Limb (tissue), 2 donors: Measurements from ENCODE around the gene USP10.

Source experiments
- DNase-seq, 2 donors: peaks; one replicate each; pipeline ENCODE4 v3.0.0-alpha.2; 2016; ENCODE audit errors: extremely low spot score in 2 of 2

The USP10 gene

DNA sequence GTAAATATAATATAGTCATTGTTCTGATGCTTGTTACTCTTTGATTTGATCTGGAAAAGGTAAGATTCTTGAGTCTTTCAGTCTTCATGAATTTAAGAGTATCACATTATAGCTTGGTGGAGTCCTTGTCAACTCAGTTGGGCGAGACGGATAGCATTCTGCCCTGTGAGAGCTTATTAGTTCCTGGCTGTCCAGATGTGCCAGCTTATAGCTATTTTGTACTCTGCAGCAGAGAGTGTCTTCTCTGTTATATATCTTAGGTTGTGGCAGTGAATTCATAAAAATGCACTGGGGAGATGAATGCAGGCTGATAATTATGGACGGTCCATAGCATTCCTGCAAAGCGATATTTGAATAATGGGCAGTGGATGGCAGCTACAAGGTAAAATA is 69.0 kb downstream of the USP10 start:
- DNase-seq = no peak

- DNase-seq = no peak
Measured at GRCh38 chr16:84769416-84769815, 69.6 kb downstream of the USP10 start.

- DNase-seq = no peak
Measured at GRCh38 chr16:84773312-84773711, 73.5 kb downstream of the USP10 start.

DNA sequence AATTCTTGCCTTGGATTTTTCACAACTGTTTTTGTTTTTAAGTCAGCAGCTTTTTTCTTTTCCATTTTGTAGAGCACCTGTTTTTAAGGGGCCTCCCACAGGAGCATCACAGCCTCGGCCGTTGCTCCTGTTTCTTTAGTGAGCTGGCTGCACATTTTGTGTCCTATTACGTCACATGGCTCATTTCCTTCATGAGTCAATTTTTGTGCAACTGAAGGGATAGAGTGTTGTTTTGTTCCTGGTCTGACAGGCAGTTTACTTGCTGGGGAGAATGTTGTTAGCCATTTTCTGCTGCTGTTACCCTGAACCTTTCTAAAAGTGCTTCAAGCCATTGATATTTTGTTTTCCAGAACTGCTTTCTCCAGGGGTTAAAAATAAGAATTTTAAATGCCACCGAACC is 75.0 kb downstream of the USP10 start:
- DNase-seq = no peak

DNA sequence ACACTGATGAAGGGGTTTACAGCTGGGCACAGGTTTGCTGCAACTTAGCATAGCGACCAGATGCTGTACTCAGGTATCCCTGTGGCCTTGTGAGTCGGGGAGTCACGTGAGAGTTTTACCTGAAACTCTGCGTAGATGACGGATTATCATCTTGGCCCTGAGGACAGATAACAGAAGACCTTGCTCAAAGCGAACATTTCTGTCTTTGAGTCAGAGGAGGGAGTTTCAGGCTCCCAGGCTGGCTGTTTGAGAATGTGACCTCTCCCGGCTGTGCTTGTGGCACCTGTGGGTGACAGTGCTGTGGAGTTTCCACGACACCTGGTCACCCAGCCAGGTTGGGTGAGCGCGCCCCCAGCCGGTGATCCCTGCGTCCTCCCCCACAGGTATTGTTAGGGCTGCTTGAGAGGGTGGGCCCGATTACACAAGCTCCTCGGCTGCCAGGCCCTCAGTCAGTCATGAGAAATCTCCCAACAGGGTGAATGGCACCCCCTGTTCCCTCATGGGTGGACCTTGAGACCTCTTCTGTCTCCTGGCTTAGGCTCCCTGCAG is 75.5 kb downstream of the USP10 start:
- DNase-seq = no peak

DNA sequence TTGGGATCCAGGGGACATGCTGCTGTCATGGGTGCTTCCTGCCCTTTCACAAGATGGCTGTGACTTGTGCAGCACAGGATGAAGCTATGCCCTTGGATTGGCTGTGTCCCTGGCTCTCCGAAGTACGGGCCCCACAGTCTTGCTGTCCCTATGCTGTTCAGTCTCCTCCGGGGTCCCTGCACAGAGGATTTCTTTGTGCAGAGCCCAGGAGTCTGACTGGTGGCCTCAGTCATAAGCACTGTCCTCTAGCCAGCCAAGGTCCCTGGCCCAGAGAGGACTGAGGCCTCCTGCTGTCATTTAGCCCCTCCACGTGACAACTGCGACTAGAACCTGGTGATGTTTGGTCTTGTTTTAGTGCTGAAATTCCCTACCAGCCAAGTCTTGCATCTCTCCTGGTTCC is 77.6 kb downstream of the USP10 start:
- no peak for DNase-seq

DNA sequence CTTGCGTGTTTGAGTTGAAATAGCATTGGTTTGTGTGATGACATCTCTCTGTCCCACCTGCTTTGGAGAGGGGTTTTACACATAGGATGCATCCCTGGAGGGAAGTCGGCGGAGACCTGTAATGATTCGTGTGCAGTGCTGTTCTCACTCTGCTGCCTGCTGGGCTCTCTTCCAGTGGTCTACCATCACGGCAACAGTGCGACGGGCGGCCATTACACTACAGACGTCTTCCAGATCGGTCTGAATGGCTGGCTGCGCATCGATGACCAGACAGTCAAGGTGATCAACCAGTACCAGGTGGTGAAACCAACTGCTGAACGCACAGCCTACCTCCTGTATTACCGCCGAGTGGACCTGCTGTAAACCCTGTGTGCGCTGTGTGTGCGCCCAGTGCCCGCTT is 78.9 kb downstream of the USP10 start:
- DNase-seq = no peak

DNA sequence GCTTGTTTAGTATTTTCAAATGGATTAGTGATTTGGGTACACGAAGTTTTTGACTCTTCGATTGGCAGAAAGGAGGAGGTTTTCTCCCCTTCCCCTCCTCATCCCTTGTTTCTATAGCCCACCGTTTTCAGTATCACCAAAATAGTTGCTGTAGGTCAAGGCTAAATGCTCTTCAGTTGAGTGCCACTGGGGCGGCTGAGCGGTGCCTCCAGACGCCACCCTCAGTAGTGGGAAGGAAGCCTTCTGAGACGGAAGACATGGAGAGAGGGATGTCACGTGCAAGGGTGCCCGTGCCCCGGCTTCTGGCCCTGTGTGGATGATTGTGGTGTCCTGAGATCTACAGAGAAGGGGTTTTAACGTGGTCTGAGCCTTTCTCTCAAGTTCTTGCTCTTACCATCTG is 80.3 kb downstream of the USP10 start:
- DNase-seq = no peak

DNA sequence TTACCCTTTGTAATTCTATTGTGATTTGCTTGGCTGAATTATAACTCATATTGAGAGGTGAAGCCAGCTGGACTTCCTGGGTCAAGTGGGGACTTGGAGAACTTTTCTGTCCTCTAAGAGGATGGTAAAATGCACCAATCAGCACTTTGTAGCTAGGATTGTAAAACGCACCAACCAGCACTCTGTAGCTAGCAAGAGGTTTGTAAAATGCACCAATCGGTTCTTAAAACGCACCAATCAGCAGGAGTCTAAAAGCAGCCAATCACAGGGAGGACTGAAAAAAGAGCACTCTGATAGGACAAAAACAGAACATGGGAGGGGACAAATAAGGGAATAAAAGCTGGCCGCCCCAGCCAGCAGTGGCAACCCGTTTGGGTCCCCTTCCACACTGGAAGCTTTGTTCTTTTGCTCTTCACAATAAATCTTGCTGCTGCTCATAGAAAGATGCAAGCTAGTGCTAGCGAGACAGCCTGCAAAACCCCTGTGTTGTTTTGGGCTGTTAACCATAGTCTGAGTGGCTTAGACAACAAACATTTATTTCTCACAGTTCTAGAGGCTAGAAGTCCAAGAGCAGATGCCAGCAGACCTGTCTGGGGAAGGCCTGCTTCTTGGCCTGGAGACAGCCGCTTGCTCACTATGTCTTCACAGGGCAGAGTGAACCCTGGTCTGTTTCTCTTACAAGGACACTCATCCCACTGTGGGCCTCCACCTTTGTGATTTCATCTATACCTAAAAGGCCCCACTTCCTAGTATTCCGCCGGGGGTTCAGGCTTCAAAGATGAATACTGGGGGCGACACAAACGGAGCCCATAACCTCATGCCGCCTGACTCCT is 81.0 kb downstream of the USP10 start:
- no peak for DNase-seq

GRCh38 chr16:84782846-84783245 is 83.0 kb downstream of the USP10 start:
- no peak for DNase-seq

DNA sequence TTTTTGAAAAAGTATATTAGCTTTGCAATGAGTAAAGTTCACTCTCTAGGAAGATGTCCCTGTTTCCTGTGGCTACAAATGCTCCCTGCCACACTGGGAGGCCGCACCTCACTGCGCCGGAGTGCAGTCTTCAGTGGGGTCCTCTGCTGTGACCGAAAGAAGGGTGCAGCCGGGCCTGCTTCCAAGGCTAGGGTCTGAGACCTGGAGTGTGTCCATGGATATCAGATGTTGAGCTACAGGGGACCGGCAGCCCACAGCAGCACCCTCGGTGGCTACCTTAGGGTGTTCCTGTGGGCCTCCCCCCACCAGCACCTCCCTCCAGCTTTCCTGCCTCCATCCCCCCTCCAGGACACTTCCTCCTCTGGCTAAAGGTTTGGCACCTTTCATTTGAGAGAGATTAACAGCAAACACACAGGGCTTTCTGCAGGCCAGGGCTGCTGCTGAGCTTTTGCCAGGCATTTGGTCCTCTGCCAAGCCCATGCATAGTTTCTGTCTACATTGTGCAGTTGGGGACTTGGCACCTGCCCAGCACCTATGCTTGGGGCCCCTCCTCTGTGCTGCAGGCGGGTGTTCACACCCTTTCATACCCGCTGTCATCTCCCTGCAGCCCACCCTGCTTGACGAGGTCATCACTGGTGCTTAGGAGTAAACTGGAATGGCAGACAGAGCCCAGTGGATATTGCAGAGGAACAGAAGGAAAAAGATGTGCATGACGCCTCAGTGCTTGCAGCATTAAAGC is 86.2 kb downstream of the USP10 start:
- peak in 1 of 2 donors; percentile 85 for DNase-seq

- no peak for DNase-seq
Measured at GRCh38 chr16:84786605-84787262, 86.9 kb downstream of the USP10 start.

DNA sequence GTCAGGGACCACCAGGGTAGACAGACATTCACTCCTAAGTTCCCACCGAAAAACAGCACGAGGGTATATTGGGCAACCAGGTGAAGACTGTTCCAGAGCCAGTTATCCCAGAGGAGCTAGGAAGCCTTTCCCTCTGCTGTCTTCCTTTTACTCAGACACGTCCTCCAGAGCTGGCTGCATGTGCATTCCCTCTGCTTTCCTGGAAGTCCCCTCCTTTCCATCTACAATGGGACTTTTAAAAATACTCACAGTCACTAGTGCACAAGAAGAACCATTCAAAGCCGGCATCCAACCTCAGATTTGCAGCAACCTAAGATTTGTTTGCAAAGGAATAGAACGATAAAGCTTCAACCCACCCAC is 87.4 kb downstream of the USP10 start:
- DNase-seq = no peak

DNA sequence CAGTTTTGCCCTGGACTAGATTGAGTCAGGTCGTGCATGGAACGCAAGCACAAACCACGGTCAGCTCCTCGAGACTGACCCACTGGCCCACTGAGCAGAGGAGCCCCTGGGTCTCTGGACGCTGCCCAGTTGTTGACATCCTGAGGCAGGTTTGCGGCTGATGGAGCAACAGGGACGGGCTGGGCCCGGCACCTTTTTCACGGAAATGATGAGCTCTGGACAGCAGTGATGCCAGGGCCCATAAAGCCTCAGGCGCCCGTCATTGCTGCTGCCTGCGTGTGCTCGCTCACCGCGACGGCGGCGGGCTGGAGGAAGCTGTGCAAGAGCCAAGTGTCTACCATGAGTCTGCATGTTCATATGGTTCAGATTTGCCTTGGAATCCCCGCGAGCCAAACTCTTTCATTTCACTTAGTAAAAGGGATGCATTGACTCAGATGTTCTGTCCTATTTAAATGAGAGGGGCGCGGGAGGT is 89.2 kb downstream of the USP10 start:
- peak; percentile 51 to 55 for DNase-seq

GRCh38 chr16:84789431-84789830 is 89.6 kb downstream of the USP10 start:
- DNase-seq = no peak

DNA sequence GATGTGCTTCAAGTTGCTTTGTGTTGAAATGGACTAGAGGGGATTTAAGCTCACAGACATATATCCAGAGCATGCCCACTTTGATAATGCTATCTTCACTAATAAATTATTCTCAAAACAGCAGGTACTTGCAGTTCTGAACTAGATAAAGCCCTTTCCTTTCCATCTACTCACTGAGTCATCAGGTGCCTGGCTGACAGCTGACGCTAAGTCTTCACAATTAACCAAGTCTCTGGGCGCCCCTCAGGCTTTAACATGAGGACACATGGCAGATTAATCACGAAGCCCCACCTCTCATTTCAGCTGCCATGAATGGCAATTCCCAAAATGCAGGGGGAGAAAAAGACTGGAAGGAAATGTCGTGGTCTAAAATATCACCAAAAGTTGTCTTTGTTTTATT is 90.5 kb downstream of the USP10 start:
- DNase-seq = no peak

- no peak for DNase-seq
Measured at GRCh38 chr16:84791088-84791487, 91.3 kb downstream of the USP10 start.

- no peak for DNase-seq
Measured at GRCh38 chr16:84791501-84791900, 91.7 kb downstream of the USP10 start.

- no peak for DNase-seq
Measured at GRCh38 chr16:84794186-84794585, 94.4 kb downstream of the USP10 start.

GRCh38 chr16:84794626-84795025 is 94.8 kb downstream of the USP10 start:
- DNase-seq = no peak

GRCh38 chr16:84795329-84796053 is 95.7 kb downstream of the USP10 start:
- DNase-seq = peak; percentile 49 to 59
